Brain microvascular endothelial cell (primary cell): ENCODE measurements around the gene MEIS3.
"Not testable (repeated sequence)": the region's sequence is repeated elsewhere in the genome, so short reads cannot be mapped to it uniquely, and the experiment has no call there.

Experiments used
- DNase-seq: peaks from one replicate; pipeline ENCODE4 v3.0.0-alpha.2; 2020
- H3K27ac ChIP-seq: fragments of 250-450 bp; sonication (Bioruptor Pico); 2 replicates; pipeline ENCODE4 v1.5.1; 2020; ENCODE audit warnings: mild to moderate bottlenecking, moderate library complexity
- H3K27me3 ChIP-seq: fragments of 250-450 bp; sonication (Bioruptor Pico); replicated peaks from 2 replicates; pipeline ENCODE4 v1.5.1; 2020; ENCODE audit warnings: mild to moderate bottlenecking
- H3K36me3 ChIP-seq: fragments of 250-450 bp; sonication (Bioruptor Pico); replicated peaks from 2 replicates; pipeline ENCODE4 v1.5.1; 2020; ENCODE audit warnings: mild to moderate bottlenecking
- H3K4me3 ChIP-seq: 2 replicates; pipeline ENCODE4 v1.5.1; 2011; ENCODE audit warnings: low read depth, mild to moderate bottlenecking, control low read depth, low read length, moderate library complexity
- CTCF ChIP-seq: IDR thresholded peaks from 2 replicates; pipeline ENCODE4 v1.5.1; 2011; ENCODE audit warnings: low read depth, mild to moderate bottlenecking, moderate library complexity, low read length, control low read depth, inconsistent platforms; ENCODE audit errors: missing control alignments
- in situ Hi-C: cut with HindIII; loops from 2 replicates; pipeline ENCODE4 v1.10.0; 2017; ENCODE audit warnings: low sequenced_read_pairs, low pct_ligation_motif_present

MEIS3 gene

GRCh38 chr19:47370045-47370611 is 49.2 kb downstream of the MEIS3 start:
- in situ Hi-C loops = no loop called here
- Histone ChIP-seq H3K36me3 (peaks cover 43% of the 10 kb centered on the region), H3K27ac (peak overlapping the region; percentile 27), H3K4me3 (no peak overlapping the region), H3K27me3 (no peaks in the 10 kb centered on the region)
- DNase-seq = peak; percentile 74
- no peak for TF ChIP-seq CTCF

- in situ Hi-C loops, H3K27me3 ChIP-seq: not testable (repeated sequence)
- peaks cover 49% of the 10 kb centered on the region for H3K36me3 ChIP-seq
These were observed 53.9 kb downstream of the MEIS3 start for GRCh38 chr19:47365455-47365854.

GRCh38 chr19:47363758-47364531 is 55.4 kb downstream of the MEIS3 start:
- in situ Hi-C loops = no loop called here
- no peak for TF ChIP-seq CTCF
- peak overlapping the region; percentile 35 for H3K27ac ChIP-seq
- H3K27me3 ChIP-seq = no peaks in the 10 kb centered on the region
- H3K4me3 ChIP-seq = no peak overlapping the region
- peaks cover 58% of the 10 kb centered on the region for H3K36me3 ChIP-seq
- DNase-seq = peak; percentile 20

More at GRCh38 chr19:47365455-47365854, 53.9 kb downstream of the MEIS3 start:
- DNase-seq, H3K27ac ChIP-seq, H3K4me3 ChIP-seq: not testable (repeated sequence)

- H3K4me3 ChIP-seq = no peak overlapping the region
- no peaks in the 10 kb centered on the region for H3K27me3 ChIP-seq
- DNase-seq = no peak
- peaks cover 70% of the 10 kb centered on the region for H3K36me3 ChIP-seq
- no peak overlapping the region for H3K27ac ChIP-seq
- TF ChIP-seq CTCF = no peak
- in situ Hi-C loops = no loop called here
These were observed 57.0 kb downstream of the MEIS3 start for GRCh38 chr19:47362321-47362720.

- H3K4me3 ChIP-seq = no peak overlapping the region
- H3K27me3 ChIP-seq = no peaks in the 10 kb centered on the region
- no peak overlapping the region for H3K27ac ChIP-seq
- peaks cover 83% of the 10 kb centered on the region for H3K36me3 ChIP-seq
- no peak for DNase-seq
- no peak for TF ChIP-seq CTCF
- in situ Hi-C loops = no loop called here
These were observed 60.4 kb downstream of the MEIS3 start for GRCh38 chr19:47358936-47359335.

- in situ Hi-C loops = no loop called here
- TF ChIP-seq CTCF = peak; percentile 55
- no peaks in the 10 kb centered on the region for H3K27me3 ChIP-seq
- peak; percentile 7 for DNase-seq
- no peak overlapping the region for H3K4me3 ChIP-seq
- peaks cover 87% of the 10 kb centered on the region for H3K36me3 ChIP-seq
- H3K27ac ChIP-seq = no peak overlapping the region
These were observed 61.3 kb downstream of the MEIS3 start for GRCh38 chr19:47357788-47358680.
